Colon (tissue), 2 donors: Measurements from ENCODE around the gene GAK.
A peak's percentile ranks its signal among the peaks of the same experiment; 100 is the strongest.
"Not testable (repeated sequence)": the region's sequence is repeated elsewhere in the genome, so short reads cannot be mapped to it uniquely, and the experiment has no call there.

Experiments used
- FAIRE-seq: peaks from 2 replicates; lab custom pipeline; 2012; peaks lifted over from hg19 to GRCh38; lab: Jason Lieb, UNC
- donor health status: control.
- donor health status: control.

Gene GAK

GRCh38 chr4:926538-926937 is 5.6 kb downstream of the GAK start:
- no peak for FAIRE-seq

DNA sequence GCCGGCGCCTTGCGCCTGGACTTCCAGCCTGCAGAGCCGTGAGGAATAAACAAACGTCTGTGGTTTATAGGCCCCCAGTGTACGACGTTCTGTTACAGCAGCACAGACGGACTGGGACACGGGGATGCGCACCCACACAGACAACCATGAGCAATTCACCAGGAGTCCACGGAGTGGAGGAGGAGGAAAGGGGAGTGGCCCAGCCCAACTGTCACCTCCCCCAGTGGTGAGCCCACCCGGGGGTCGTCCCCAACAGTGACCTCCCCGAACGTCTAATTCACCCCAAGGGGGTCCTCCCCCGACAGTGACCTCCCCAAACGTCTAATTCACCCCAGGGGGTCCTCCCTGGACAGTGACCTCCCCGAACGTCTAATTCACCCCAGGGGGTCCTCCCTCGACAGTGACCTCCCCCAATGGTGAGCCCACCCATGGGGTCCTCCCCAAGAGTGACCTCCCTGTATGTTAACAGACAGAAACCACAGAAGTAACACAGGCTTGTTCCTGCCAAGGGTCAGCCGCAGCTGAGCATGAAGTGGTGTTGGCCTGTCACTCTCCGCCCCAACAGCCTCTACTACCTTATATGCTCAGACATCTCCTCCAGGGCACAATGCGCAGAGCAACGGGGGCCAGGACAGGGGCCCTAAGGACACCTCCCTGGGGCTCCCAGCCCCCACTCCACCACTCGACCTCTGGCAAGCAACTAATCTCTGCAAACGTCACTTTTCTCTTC is 6.2 kb downstream of the GAK start:
- FAIRE-seq: no peak

DNA sequence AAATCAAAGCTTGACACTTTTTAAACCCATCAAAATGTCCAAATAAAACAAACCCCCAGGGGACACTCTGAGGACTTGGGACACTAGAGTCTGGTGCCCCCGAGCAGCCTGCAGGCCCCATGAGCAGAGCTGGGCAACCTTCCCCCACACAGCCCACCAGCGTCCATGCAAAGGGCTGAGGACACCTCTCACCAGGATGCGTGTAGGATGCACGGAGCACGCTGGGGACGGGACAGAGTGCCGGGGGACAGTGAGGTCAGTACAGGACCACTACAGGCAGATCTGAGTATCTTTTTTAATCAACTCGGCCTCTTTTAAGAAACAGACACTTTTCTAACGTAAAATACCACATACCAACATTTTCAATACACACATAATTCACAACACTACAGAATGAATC is 6.9 kb downstream of the GAK start:
- FAIRE-seq: no peak

DNA sequence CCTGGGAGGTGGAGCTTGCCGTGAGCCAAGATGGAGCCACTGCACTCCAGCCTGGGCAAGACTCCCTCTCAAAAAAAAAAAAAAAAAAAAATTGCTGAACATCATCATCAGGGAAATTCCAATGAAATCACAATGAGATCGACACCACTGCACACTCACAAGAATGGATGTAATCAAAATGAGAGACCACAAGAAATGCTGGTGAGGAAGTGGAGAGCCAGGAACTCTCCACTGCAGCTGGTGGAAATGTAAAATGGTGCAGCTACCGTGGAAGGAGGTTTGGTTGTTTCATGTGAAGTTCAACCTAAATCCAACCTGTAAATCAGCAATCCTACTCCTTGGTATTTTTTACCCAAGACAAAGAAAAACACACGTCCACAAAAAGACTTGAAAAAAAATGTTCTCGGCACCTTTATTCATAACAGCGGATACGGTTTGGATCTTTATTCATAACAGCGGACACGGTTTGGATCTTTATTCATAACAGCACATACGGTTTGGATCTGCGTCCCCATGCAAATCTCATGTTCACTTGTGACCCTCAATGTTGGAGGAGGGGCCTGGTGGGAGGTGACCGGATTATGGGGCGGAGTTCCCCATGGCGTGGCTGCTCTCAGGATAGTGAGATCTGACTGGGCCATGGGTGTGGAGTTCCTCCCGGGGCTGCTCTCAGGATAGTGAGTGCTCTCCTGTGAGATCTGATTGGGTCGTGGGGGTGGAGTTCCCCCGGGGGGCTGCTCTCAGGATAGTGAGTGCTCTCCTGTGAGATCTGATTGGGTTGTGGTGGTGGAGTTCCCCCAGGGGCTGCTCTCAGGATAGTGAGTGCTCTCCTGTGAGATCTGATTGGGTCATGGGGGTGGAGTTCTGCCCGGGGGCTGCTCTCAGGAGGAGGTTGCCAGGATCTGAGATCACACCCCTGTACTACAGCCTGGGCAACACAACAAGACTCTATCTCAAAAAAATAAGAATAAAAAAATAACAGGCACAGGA is 7.7 kb downstream of the GAK start:
- no peak for FAIRE-seq

- FAIRE-seq: no peak
Measured at GRCh38 chr4:921830-922331, 10.2 kb downstream of the GAK start.

- not testable (repeated sequence) for FAIRE-seq
Measured at GRCh38 chr4:919004-919680, 13.0 kb downstream of the GAK start.

DNA sequence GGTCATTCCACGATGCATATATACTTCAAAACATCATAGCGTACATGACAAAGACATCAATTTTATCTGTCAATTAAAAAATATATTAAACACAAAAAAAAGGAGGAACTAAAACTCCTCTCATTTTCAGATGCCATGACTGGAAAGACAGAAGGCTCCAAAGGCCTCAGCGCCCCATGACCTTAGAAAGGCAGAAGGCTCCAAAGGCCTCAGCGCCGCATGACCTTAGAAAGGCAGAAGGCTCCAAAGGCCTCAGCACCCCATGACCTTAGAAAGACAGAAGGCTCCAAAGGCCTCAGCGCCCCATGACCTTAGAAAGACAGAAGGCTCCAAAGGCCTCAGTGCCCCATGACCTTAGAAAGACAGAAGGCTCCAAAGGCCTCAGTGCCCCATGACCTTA is 13.5 kb downstream of the GAK start:
- FAIRE-seq: not testable (repeated sequence)

- no peak for FAIRE-seq
Measured at GRCh38 chr4:917992-918391, 14.1 kb downstream of the GAK start.

GRCh38 chr4:917466-917865 is 14.7 kb downstream of the GAK start:
- no peak for FAIRE-seq

DNA sequence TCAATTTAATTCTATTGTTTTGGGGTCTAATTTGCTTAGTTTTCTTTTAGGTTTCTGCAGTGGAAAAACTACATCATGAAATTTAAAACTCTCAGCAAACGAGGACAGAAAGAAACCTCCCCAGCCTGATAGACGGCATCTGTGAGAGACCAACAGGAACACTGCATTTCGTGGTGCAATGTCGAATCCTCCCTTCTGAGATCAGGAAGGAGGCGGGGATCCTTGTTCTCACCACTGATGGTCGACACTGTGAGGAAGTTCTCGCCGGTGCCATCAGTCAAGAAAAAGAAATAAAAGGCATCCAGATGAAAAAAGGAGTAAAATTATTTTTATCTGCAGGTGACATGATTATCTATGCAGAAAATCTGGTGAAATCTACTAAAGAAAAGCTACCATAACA is 16.5 kb downstream of the GAK start:
- no peak for FAIRE-seq

GRCh38 chr4:915041-915474 is 17.1 kb downstream of the GAK start:
- no peak for FAIRE-seq

GRCh38 chr4:914531-914930 is 17.6 kb downstream of the GAK start:
- FAIRE-seq: no peak

DNA sequence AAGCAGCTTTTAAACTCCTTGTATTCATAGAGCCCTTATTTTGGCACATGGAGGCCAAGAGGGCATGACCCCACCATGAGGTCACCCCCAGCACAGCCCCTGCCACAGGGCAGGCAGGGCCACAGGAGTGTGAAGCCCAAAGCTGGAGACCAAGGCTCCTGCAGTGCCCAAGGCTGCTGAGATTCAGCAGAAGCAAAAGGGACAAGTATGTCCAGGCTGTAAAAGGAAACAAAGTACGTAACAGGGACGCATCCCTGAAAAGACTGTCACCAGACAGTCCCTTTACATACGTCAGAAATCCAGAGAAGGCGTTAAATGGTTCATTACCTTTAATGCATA is 18.9 kb downstream of the GAK start:
- FAIRE-seq: no peak

- peak; percentile 24 for FAIRE-seq
Measured at GRCh38 chr4:912548-913279, 19.4 kb downstream of the GAK start.

DNA sequence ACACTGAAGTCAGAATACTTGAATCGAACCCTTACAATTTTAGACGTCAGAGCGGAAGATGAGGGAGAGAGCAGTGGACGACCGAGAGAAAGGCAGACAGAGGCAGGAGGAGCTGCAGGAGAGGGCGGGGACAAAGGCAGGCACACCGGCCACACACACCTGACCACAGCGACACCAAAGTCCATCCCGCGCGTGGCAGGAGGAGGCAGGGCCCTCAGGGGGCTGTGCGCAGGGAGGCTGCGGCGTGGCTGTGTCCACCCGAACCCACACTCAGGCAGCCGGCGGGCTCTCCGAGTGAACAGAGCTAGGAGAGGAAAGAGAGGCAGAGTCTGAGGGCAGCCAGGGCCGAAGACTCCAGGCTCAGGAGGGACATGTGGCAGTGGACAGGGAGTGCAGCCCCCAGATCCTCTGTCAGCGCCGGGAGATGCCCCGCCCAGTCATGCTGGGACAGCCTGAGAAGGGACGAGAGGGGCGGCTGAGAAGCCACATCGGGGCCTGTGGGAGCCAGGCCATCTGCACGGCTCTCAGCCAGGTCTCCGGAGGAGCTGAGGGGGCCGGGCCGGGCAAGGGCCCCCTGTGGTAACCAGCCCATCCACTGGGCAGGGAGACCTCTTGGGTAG is 20.1 kb downstream of the GAK start:
- FAIRE-seq: no peak

DNA sequence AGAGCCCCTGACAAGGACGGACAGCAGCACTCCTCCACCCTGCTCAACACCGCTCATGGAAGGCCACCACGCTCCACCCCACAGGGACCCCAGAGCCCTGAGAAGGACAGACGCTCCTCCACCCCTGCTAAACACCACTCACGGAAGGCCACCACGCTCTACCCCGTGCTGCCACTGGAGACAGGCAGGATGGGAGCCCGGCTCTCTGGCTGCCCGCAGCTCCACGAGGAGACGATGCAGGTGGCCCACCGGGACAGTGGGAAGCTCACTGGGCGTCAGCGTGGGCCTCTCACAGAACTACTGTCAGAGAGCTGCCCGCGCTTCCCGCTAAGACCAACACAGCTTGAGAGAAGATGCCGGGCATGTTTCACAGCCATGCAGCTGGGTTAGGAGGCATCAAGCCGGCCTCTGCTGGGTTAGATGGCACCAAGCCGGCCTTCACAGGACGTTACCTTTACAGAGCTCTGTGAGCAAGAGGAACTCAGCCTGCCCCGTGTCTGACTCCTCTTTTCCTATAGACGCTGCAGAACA is 20.8 kb downstream of the GAK start:
- FAIRE-seq: no peak

GRCh38 chr4:910366-911091 is 21.6 kb downstream of the GAK start:
- no peak for FAIRE-seq

- FAIRE-seq: no peak
Measured at GRCh38 chr4:909821-910220, 22.3 kb downstream of the GAK start.

DNA sequence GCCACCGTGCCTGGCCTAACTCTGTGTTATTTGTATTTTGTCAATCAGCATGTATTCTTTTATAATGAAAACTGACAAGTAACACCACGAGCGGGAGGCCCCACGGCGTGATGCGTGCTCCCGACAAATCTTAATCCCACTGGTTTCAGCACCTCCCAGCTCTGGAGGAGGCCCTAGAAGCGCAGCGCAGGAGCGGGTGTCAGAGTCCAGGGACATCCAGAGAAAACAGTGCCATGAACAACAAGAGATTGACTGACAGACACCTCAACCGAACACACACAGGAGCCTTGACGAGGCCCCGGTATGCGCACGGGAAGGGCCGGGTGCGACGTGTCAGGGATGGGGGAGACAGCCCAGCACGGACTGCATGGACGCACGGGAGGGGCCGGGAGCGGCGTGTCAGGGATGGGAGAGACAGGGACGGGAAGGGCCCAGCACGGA is 23.0 kb downstream of the GAK start:
- no peak for FAIRE-seq

GRCh38 chr4:907691-908425 is 24.3 kb downstream of the GAK start:
- FAIRE-seq: no peak
